ENCODE measurements around the gene NINJ1.

Gene NINJ1

GRCh38 chr9:93122721-93123221 is 11.3 kb downstream of the NINJ1 start:
- DNase-seq (ENCODE audit: low spot score), result peak; percentile 72
- no peak overlapping the region for H3K4me3 ChIP-seq
- no peak for TF ChIP-seq CTCF (IDR thresholded peaks at IDR 0.05)
- no peak overlapping the region for H3K27ac ChIP-seq

- no peak overlapping the region for H3K4me3 ChIP-seq
- DNase-seq (ENCODE audit: low spot score), result peak; percentile 69
- TF ChIP-seq CTCF (IDR thresholded peaks at IDR 0.05), result no peak
- H3K27ac ChIP-seq, result no peak overlapping the region
These were observed 12.5 kb downstream of the NINJ1 start for GRCh38 chr9:93121316-93122241.

GRCh38 chr9:93120846-93121315 is 13.2 kb downstream of the NINJ1 start:
- peak overlapping the region; percentile 75 to 89 for H3K27ac ChIP-seq
- TF ChIP-seq CTCF (IDR thresholded peaks at IDR 0.05), result no peak
- peak; percentile 63 for DNase-seq (ENCODE audit: low spot score)
- H3K4me3 ChIP-seq, result no peak overlapping the region

- Histone ChIP-seq H3K27ac (peak overlapping the region; percentile 75 to 89), H3K4me3 (peak overlapping the region; percentile 44)
- peak; percentile 95 for DNase-seq (ENCODE audit: low spot score)
- peak; percentile 37 for TF ChIP-seq CTCF (IDR thresholded peaks at IDR 0.05)
These were observed 13.9 kb downstream of the NINJ1 start for GRCh38 chr9:93119953-93120845.

GRCh38 chr9:93119703-93119952 is 14.4 kb downstream of the NINJ1 start:
- no peak for DNase-seq (ENCODE audit: low spot score)
- no peak for TF ChIP-seq CTCF (IDR thresholded peaks at IDR 0.05)
- peak overlapping the region; percentile 44 for H3K4me3 ChIP-seq
- peak overlapping the region; percentile 75 to 89 for H3K27ac ChIP-seq

- no peak for TF ChIP-seq CTCF (IDR thresholded peaks at IDR 0.05)
- H3K4me3 ChIP-seq, result peak overlapping the region; percentile 44
- peak overlapping the region; percentile 75 to 89 for H3K27ac ChIP-seq
- DNase-seq (ENCODE audit: low spot score), result peak; percentile 73
These were observed 15.0 kb downstream of the NINJ1 start for GRCh38 chr9:93118863-93119702.

Measured in coronary artery (tissue), 2 donors.